ENCODE measurements around the gene CISH. TPM values are rescaled to one million over a fixed set of nuclear protein-coding genes. Genes with fewer than 3 reads are reported as not detected.

Gene CISH
- total and polyA plus RNA-seq, 2 donors from 2014 or later, result 30.8 to 59.4 TPM

DNA sequence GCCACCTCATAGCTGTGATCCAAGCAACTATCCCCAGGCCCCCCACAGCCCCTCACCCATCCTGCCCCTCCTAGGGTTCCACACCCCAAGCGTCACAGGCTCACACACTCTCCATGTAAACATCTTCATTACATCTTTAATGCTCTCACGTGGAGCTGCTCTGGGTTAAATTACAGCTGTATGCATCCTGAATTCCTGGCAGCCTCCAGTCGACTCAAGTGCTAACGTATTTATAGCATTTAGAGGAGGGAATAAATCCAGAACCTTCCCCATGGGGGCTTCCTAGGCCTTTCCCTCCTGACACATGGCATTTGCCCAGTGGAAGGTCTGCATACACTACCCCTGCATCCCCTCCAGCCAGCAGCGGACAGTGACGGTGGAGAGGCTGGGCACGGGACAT lies 53.7 kb downstream of the CISH start:
- no peaks in the 10 kb centered on the region for H3K36me3 ChIP-seq (ENCODE audit: control insufficient read depth in 2 of 3, insufficient read depth in 3 of 3, low read length in 3 of 3)
- no peak for FAIRE-seq
- peak in 2 of 5 donors; percentile 24 to 46 for DNase-seq
- intact Hi-C loops (cut with DNase I), result loop anchor here (10.0 kb wide), 1 partner anchor 123 kb away; no protein-coding TSS in a partner anchor
- no peak overlapping the region for H3K27ac ChIP-seq (ENCODE audit: low read depth in 2 of 2, low read length in 2 of 2)
- H3K4me3 ChIP-seq (ENCODE audit: low read length in 3 of 3), result no peak overlapping the region
- H3K27me3 ChIP-seq (ENCODE audit: control insufficient read depth, insufficient read depth, low read length), result no peaks in the 10 kb centered on the region
- no peaks in the 10 kb centered on the region for H3K9me3 ChIP-seq (ENCODE audit: control insufficient read depth in 2 of 3, insufficient read depth in 1 of 3, low read length in 3 of 3)
- TF ChIP-seq, protein P1, sequence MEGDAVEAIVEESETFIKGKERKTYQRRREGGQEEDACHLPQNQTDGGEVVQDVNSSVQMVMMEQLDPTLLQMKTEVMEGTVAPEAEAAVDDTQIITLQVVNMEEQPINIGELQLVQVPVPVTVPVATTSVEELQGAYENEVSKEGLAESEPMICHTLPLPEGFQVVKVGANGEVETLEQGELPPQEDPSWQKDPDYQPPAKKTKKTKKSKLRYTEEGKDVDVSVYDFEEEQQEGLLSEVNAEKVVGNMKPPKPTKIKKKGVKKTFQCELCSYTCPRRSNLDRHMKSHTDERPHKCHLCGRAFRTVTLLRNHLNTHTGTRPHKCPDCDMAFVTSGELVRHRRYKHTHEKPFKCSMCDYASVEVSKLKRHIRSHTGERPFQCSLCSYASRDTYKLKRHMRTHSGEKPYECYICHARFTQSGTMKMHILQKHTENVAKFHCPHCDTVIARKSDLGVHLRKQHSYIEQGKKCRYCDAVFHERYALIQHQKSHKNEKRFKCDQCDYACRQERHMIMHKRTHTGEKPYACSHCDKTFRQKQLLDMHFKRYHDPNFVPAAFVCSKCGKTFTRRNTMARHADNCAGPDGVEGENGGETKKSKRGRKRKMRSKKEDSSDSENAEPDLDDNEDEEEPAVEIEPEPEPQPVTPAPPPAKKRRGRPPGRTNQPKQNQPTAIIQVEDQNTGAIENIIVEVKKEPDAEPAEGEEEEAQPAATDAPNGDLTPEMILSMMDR (IDR thresholded peaks at IDR 0.05; ENCODE audit: borderline replicate concordance, extremely low read depth, insufficient read depth), result no peak
- H3K4me1 ChIP-seq (ENCODE audit: control insufficient read depth in 2 of 3, insufficient read depth in 2 of 3, low read depth in 1 of 3, low read length in 3 of 3), result peaks cover 0 to 3% (median 0%) of the 10 kb centered on the region in 3 donors
- H3K9ac ChIP-seq (ENCODE audit: low read length in 3 of 3), result no peak overlapping the region

DNA sequence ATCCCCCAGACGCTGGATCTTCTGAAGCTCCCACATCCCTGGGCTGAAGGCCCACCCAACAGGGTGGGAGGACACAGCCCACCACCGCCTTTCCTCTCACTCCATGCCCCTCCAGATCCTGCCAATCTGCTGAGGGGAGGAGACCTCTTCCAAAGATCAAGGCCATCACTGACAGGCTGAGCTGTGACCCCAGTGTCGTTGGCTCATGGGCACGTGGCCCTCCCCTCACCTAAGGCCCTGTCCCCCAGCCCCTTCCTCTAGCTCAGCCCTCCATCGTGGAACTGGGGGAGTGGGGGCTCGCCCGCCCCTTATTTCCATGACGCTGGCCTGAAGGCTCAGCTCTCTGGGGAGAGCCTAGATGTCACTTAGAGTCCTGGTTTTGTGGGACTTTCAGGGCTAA lies 54.5 kb downstream of the CISH start:
- no peak overlapping the region for H3K4me3 ChIP-seq (ENCODE audit: low read length in 3 of 3)

More for the DNA sequence above, 54.5 kb downstream of the CISH start:
- Histone ChIP-seq H3K4me1 (ENCODE audit: control insufficient read depth in 2 of 3, insufficient read depth in 2 of 3, low read depth in 1 of 3, low read length in 3 of 3) (peaks cover 0 to 3% (median 0%) of the 10 kb centered on the region in 3 donors), H3K9me3 (ENCODE audit: control insufficient read depth in 2 of 3, insufficient read depth in 1 of 3, low read length in 3 of 3) (no peaks in the 10 kb centered on the region), H3K36me3 (ENCODE audit: control insufficient read depth in 2 of 3, insufficient read depth in 3 of 3, low read length in 3 of 3) (no peaks in the 10 kb centered on the region), H3K9ac (ENCODE audit: low read length in 3 of 3) (no peak overlapping the region), H3K27ac (ENCODE audit: low read depth in 2 of 2, low read length in 2 of 2) (no peak overlapping the region), H3K27me3 (ENCODE audit: control insufficient read depth, insufficient read depth, low read length) (no peaks in the 10 kb centered on the region)
- FAIRE-seq (no peak), DNase-seq (no peak)
- TF ChIP-seq, protein P1 (IDR thresholded peaks at IDR 0.05; ENCODE audit: borderline replicate concordance, extremely low read depth, insufficient read depth), result no peak
- intact Hi-C loops (cut with DNase I), result loop anchor here (10.0 kb wide), 1 partner anchor 122 kb away; no protein-coding TSS in a partner anchor

Other genes starting within 250 kb of the CISH start
- gene CACNA2D2, start 108.1 kb downstream of the CISH start, total RNA-seq, result 3.6 TPM
- gene CACNA2D2, start 108.1 kb downstream of the CISH start, polyA plus RNA-seq (ENCODE audit: insufficient read depth, low read depth, low replicate concordance), result 6.0 TPM
- 6.2 TPM for gene C3orf18, start 44.0 kb downstream of the CISH start, total RNA-seq
- gene C3orf18, start 44.0 kb downstream of the CISH start, polyA plus RNA-seq (ENCODE audit: insufficient read depth, low read depth, low replicate concordance), result 14.9 TPM
- 25.1 TPM for gene HEMK1, start 42.3 kb downstream of the CISH start, total RNA-seq
- gene HEMK1, start 42.3 kb downstream of the CISH start, polyA plus RNA-seq (ENCODE audit: insufficient read depth, low read depth, low replicate concordance), result 30.3 TPM
- 75.8 TPM for gene MAPKAPK3, start 5.4 kb upstream of the CISH start, total RNA-seq
- gene MAPKAPK3, start 5.4 kb upstream of the CISH start, polyA plus RNA-seq (ENCODE audit: insufficient read depth, low read depth, low replicate concordance), result 68.0 TPM
- 0.54 TPM for gene DOCK3, start 63.2 kb upstream of the CISH start, total RNA-seq
- gene DOCK3, start 63.2 kb upstream of the CISH start, polyA plus RNA-seq (ENCODE audit: insufficient read depth, low read depth, low replicate concordance), result 0.49 TPM

Data from kidney (tissue), 14 donors.